GM21447 (cell line): ENCODE data around the gene CACNA1C.
A peak's percentile ranks its signal among the peaks of the same experiment; 100 is the strongest.

Experiments used
- ATAC-seq: cut with Tn5 transposase; IDR thresholded peaks from one replicate; pipeline ENCODE4 v1.9.1; 2021; ENCODE audit not compliant: unreplicated experiment

CACNA1C gene

DNA sequence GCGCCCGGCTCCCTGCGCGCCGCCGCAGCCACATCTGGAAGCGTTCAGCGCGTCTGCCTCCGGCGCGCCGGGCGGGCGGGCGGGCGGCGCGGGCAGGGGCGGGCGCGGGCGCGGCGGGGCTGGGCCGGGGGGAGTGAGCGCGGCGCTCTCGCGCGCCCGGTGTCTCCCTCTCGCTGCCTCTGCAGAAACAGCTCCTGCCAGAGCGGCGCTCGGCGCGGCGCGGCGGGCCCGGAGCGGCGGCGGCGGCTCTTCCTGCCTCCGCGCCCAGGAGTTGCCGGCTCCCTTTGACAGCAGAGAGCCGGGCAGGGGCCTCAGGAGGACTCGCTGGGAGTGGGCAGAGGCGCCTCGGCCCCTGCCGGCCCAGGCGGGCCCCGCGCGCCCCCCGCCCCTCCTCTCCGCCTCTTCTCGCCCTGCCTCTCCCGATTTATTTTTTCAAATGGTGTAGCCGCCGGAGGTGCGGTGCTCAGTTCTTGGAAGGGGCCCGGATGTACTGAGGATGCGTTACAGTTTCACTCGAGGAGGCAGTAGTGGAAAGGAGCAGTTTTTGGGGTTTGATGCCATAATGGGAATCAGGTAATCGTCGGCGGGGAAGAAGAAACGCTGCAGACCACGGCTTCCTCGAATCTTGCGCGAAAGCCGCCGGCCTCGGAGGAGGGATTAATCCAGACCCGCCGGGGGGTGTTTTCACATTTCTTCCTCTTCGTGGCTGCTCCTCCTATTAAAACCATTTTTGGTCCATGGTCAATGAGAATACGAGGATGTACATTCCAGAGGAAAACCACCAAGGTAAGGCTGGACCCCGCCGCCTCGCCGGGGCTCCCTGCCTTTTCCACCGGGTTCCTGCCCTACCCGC lies at the start of gene CACNA1C:
TSS of gene CACNA1C (plus strand) at position 162 of the 853 bp plus-strand sequence. CDS start at position 738, 576 bp downstream.
- ATAC-seq: no peak

DNA sequence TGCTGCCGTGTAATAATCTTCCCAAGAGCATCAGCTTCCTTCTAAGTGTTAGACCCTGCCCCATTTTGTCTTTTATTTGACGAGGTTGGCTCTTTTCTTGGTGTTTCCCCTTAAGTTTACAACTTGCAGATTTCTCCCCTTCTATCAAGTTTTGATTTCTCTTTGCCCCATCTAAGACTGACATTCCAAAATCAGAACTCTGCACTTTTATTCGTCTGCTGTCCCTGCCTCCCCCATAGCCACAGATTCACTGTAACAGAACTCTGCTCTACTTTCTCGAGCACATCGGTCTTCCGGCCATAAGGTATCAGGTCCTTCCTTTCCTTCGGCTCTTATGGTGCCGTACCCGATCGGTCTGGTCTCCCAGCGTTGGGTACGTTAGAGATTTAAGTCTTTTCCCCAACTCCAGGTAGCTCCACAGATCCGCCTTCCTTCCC lies 49.1 kb upstream of the CACNA1C start:
- peak; percentile 14 for ATAC-seq

DNA sequence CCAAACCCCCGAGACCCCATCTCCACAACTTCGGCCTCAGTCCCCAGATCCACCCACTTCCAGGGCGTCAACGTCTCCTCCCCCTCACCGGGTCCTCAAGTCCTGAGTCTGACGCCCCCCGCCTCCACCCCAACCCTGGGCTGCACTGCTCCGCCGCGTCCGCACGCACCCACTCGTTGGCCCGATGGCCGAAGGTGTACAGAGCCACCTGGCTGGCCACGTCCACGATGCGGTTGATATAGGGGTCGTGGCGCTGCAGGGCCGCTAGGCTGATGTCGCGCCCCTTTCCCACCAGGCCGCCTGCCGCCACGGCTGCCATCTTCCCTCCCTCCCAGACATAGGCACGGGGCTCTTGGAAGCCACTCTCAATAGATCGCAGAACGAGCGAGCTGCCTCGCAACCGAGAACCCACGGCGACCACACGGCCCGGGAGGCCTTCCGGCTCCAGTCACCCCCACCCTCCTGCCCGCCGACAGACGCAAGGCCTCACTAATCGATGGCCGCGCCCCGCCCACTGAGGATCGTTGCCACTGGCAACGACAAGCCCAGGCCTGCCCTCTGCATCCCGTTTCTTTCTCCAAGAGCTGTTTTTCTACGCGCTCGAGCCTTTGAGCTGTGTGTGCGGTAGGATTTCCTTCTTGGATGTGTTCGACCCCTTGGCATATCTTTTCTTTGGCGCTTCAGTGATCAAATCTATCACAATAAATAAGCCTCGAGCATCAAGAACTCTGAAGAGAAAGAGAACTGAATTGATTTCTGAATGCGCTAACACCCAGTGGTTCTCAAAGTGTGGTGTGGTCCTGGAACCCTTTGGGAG lies 48.5 kb upstream of the CACNA1C start, which contains the start of gene DCP1B:
TSS of gene DCP1B (minus strand) at position 345 of the 817 bp plus-strand sequence. CDS start at position 319, 26 bp downstream.
- peak; percentile 99 for ATAC-seq

DNA sequence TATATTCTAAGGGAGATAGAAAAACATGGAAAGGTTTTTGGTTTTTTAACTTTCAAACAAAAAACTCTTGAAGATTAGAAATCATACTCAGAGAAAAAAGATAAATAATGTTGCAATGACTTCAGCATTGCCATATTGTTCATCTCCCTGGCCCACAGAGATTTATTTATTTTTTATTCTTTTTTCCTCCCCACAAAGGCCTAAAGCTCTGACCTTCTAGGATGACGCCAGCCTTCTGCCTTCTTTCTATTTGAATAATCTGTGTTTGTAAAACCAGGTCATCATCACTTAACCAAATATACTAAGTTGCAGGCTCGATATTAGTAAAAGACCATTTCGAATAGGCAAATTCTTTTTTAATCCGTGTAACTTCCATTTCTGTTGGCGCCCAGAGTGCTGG lies 44.1 kb upstream of the CACNA1C start:
- no peak for ATAC-seq

DNA sequence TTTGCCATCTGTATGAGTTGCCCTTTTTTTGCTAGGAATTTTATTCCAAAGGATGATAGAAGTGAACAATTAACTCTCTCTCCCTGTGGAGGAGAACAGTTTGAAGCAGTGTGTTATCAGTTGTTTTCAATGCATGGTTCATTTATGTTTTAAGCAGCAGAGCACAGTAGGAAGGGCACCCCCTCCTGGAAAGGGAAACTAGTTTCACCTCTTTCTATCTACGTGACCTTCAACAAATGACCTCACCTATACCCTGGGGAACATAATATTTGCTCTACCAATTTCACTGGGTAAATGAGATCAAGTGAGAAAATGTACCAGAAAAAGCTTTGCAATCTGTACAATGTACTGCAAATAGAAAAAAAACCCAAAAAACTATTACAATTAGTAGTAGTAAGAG lies 43.2 kb upstream of the CACNA1C start:
- ATAC-seq: no peak

DNA sequence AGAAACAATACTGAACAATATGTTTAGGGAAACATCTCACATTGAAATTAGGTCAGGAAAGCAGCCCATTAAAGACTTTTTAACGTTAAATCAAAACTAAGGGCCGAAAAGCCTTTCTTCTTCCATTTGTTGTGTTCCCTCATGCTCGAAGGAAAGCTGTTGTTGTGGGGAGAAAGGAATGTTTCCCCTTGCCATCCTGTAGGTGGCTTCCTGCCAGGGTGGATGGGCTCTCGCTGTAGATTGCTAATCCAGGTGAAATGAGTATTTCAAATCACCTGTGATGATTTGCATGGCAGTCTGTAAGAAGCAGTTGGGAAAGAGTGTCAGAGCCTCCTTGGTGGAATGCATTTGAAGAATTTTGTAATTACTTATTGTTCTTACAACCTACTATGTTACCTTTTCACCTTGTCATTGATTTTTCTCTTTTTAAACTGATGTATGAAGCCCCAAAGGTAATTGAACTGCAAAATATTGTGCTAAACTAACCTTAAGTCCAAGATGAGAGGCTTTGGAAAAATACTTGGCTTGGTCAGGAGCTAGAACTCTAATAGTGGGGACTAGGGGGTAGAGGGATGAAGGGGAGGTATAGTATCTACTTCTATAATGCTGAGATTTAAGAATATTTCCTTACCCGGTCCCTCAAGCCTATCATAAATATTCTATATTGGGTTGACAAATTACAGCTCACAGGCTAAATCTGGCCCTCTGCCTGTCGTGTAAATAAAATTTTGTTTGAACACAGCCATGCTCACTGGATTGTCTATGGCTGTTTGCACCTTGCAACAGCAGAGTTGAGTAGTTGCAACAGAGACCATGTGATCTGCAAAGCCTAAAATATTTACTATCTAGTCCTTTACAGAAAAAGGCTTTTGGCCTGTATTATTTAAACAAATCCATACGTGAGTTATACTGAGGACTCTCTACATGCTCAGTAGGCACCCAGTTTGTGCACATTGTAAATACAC lies 40.9 kb upstream of the CACNA1C start:
- ATAC-seq: no peak

DNA sequence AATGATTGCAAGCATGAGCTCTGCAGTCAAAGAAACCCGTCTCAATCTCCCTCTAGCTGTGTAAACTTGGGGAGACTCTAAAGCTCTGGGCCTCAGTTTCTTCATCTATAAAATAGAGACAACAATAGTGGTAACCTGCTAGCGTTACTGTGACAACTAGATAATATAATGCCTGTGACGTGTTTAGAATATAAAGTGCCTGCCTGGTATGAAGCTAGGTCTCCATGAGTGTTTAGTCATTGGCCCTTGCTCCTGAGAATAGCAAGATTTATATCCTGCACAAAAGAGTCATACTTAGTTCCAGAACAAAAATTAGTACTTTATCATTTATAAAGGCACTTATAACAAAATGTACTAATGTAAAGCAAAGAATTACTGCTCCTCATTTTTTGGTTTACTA lies 39.7 kb upstream of the CACNA1C start:
- ATAC-seq: no peak

DNA sequence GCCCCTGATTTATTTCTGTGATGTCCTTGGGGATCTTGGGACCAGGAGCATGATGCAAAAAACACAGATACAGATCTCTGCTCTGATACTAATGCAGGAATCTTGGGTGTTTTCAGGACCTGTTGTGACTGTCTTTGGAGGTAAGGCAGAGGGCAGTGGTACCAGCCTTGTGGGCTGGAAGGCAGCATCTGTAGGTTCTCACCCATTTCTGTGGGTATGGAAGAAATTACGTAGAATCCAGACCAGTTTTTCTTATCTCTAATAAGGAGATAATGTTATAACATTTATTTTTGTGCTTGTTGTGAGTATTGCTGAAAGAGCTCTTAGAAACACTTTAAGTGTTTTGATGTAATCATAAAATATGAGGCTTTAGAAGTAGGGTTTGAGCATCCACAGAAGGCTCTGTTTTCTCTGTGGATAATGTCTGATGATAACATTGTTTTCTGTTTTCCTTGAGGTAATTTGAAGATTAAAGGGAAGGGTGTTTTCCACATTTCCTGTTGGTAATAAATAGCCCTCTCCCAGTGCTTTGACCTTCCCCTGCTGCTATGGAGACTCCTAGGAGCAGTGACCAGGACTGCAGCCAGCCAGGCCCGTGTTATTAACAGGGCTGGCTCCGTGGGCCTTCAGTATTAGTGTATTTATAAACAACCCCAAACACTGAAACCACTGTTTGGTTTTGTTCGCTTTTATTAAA lies 39.1 kb upstream of the CACNA1C start:
- ATAC-seq: no peak

DNA sequence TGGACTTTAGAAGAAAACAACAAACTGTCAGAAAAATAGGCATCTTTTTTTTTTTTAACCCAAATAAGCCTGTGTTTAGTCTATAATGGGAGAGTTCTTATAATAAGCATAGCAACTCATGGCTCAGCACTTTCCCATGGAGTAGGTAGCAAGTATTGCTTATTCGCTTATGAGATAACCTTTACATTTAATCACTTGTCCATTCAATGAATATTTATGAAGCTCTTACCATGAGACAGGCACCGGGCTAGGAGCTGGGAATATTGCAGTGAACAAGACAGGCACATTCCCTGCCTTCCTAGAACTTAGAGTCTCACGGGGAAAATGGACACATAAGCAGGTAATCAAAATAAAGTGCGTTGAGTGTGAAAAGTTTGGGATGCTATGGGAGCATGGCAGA lies 38.6 kb upstream of the CACNA1C start:
- ATAC-seq: no peak

DNA sequence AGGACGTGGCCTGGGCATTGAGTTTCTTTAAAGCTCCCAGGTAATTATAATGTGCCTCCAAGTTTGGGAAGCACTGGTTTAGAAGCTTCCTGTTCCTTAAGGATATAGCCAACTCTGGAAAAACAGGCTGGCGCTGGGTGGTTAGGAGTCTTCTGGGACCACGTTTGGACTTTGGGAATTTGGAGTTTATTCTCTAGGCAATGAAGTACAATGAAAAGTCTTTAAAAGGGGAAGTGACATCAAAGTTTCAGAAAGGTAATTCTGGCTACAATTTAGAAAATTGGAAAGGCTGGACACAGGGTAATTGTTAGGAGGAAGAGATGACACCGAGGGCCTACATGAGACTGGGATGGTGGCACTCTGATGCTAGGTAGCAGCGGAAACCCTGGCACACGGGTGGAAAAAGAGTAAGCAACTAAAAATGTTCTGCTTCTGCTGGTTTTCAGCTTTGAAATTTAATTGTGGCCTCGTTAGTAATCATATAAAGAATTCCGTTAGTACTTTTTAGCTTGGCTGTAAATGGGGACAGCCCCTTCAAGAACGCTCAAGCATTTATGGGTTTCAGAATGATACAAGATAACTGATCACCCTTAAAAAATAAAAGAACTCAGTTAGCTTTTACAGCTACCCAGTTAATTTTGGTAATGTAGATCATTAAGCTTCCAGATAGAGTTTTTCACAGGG lies 35.8 kb upstream of the CACNA1C start:
- no peak for ATAC-seq

DNA sequence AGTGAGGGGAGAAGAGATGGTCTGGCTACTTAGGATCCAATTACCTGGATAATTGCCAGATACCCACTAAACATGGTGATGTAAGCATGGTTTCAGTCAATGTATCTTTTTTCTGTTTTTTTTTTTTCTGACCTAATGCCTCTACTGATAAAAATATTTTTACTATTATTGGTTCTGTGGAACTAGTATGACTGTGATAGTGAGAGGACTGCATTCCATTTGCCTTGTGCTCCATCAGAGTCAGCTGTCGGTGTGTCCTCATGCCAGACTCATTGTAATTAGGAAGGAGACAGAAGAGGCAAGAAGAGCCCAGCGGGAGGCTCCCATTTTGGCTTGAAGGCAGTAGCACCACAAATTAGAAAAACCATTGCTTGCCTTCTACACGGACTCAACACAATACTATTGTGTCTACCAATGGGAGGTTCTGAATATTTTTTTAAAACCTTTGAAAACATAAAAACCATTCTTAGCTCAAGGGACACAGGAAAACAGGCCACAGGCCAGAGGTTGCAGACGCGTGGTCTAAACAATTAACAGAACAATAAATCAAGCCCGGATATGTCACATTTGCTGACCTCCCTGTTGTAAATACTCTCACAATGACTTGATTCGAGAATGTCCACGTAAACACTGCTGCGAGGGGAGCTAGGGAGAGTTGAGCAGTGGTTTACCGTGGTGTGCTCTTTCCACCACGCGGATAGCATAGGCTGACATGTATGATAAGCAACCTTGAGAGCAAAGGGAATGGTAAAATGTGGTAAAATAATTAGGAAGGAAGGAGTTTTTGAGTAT lies 35.0 kb upstream of the CACNA1C start:
- no peak for ATAC-seq

DNA sequence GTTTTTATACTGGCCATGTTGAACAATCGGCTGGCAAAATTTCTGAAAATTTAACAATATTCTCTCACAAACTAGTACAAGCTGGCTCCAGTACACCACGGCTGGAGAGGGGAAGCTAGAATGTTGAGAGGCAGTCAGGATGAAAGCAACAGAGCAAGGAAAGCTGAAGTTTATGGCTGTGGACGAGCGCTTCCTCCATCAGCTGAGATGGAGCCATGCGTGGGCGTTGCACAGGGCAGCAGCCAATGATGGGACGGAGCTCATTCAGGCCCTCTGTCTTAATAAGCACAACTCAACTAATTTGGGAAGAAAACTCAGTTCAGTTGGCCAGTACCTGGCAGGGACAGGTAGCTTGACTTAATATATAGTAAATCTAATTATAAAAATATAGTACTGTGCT lies 34.4 kb upstream of the CACNA1C start:
- no peak for ATAC-seq

DNA sequence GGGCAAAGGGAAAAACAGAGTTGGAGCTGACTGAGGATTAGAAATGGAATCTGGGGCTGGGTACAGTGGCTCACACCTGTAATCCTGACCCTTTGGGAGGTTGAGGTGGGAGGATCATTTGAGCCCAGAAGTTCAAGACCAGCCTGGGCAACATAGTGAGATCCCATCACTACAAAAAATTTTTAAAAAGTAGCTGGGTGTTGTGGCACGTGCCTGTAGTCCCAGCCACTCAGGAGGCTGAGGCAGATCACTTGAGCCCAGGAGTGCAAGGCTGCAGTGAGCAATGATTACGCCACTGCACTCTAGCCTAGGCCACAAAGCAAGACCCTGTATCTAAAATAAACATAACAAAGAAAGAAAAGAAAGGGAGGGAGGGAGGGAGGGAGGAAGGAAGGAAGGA lies 33.7 kb upstream of the CACNA1C start:
- ATAC-seq: no peak

DNA sequence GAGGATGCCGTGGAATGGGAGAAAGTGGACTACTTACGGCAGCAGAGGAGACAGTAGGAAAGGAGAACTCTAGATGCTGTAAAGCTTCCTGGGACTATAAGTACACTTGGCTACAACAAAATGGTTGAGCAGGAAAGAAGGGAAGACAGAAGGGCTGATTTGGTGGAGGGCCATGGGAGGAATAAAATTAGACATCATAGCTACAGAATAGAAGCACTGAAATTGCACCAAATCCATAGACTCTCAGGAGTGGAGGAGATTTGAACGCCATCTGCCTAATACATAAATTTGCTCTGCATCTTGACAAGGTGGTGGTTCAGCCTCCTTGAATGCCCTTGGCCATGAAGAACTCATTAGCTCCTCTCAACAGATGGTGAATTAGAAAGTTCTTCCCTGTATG lies 32.3 kb upstream of the CACNA1C start:
- no peak for ATAC-seq

DNA sequence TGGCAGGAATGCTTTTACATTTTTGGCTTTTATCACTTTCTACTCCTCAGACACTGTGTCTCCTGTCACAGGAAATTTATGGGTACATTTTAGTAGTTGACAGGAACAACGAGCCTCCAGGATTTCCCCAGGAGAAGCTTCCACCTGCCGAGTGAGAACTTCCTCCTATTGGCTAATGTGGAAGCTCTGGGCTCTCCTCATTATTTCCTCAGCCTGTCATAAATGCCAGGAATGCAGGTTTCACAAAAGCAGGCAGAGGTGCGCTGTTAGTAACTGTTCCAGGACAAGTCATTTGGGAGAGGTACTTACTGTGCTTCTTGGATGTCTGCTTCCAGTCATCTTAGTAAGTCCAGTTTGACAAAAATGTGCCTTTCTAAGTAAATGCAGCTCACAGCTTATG lies 29.4 kb upstream of the CACNA1C start:
- ATAC-seq: no peak

DNA sequence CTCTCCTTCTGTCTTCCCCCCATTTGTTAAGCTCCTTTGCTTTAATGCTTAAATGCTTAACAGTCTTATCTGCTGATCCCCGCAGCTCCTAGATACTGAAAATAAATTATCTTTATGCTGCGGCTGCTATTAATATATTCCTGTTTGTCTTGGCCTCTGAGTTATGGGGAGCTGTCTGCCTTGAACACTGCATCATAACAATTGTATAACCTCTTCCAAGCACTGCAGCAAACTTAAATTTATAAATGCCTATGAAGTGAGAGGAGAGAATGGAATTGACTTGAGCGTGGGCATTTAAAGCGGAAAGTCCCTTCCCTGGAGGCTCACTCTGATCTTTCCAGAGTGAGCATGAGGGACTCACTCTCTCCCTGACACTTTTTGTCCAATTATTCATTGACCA lies 25.4 kb upstream of the CACNA1C start:
- ATAC-seq: no peak

DNA sequence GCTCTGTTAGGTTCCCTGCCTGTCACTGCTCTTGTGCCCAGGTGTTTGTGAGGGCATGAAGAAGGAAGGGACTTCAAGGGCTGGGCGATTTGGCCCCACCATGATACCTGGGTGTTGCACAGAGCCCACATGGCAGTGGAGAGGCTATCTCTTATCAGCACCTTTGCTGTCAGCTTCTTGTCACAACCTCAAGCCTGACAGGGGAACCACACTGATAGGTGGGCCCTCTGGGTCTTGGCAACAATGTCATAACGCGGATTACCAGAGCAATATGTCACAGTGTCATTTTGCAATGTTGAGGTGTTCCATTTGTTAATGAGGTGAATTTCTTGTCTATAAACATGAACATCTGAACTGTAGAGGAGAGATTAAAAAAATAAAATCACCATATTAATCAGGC lies 22.9 kb upstream of the CACNA1C start:
- ATAC-seq: no peak

DNA sequence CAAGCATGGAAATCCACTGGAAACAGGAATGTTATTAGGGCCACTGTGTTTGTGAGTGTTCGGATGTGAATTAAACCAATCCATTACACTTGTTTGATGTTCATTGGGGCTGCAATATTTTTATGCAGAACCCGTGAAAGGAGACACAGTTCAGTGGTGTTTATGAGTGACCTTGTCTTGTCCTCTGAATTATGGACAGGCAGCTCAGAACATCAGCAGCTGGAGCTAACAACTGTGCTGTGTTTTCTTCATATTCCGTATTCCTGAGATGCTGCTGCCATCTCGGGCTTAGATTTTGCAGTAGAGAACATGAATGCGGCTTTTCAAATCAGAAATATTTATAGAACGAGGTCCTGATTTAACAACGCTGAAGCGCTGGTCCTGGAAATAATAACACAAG lies 20.3 kb upstream of the CACNA1C start:
- ATAC-seq: no peak
